ENCODE measurements around the gene CHMP6.

DNA sequence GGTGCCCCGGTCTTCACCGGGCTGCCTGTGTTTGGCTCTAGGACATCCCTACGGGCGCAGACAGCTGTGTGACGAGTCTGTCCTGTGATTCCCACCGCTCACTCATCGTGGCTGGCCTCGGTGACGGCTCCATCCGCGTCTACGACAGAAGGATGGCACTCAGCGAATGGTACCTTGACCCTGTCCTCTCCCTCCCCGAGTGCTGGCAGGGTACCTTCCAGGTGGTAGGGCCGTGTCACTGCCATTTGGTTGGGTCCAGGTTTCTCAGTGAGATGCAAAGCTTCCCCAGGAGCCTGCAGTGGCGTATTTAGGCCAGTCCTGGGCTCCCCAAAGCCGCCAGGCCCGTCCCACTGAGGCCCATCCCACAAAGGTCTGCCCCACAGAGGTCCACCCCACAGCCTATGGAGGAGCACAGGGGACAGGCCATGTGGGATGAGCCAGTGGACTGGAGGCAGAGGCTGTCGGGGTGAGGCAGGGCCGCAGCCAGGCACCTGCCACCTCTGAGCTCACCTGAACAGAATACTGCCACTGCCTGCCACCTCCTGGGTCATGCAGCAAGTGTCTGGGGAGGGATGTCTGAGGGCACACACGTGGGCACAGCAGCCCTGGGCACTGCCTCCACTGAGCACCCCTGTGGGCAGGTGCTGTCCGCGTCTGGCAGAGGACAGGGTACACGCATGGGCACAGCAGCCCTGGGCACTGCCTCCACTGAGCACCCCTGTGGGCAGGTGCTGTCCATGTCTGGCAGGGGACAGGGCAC lies 31.4 kb upstream of the CHMP6 start:
- TF ChIP-seq CTCF (IDR thresholded peaks at IDR 0.05) (no peak), MAX (CRISPR knock-in tag; IDR thresholded peaks at IDR 0.05) (no peak), NFE2L1 (CRISPR knock-in tag; IDR thresholded peaks at IDR 0.05) (no peak), PREB (CRISPR knock-in tag; IDR thresholded peaks at IDR 0.05; ENCODE audit: borderline replicate concordance) (no peak), TCF7 (CRISPR knock-in tag; IDR thresholded peaks at IDR 0.05; ENCODE audit: low read depth) (no peak), ZSCAN18 (CRISPR knock-in tag; IDR thresholded peaks at IDR 0.05) (no peak)
- TF ChIP-seq, protein P1, sequence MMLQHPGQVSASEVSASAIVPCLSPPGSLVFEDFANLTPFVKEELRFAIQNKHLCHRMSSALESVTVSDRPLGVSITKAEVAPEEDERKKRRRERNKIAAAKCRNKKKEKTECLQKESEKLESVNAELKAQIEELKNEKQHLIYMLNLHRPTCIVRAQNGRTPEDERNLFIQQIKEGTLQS (CRISPR knock-in tag; conservative IDR thresholded peaks at IDR 0.05): no peak

Data from WTC11 (cell line).